ENCODE measurements around the gene COQ3.
"Not testable (repeated sequence)": the region's sequence is repeated elsewhere in the genome, so short reads cannot be mapped to it uniquely, and the experiment has no call there.

COQ3 gene

DNA sequence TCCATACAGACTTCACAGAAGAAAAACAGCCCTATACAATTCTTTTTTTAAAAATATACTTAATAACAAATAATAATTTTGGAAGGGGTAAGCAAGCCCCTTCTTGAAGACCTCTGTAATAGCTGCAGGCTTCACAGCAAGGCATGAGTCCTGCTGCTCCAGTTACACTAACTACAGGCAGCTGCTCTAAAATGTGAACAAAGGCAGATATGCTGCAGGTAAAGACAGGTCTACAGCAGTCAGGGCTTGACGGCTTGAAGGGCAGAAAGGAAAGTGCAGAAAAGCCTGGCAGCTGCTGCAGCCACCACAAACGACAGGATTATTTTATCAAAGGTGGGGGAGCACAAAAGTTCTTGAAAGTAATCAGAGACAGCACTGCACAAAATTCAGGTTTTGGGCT, 55.8 kb downstream of the COQ3 start (continued):
- TF ChIP-seq CSRNP3 (CRISPR knock-in tag; IDR thresholded peaks at IDR 0.05), result no peak
- TF ChIP-seq ZFP30 (CRISPR knock-in tag; IDR thresholded peaks at IDR 0.05), result no peak
- no peak for TF ChIP-seq ZNF70 (CRISPR knock-in tag; IDR thresholded peaks at IDR 0.05)
- no peak for TF ChIP-seq ZNF8 (CRISPR knock-in tag; IDR thresholded peaks at IDR 0.05)
- TF ChIP-seq ZC3H10 (CRISPR knock-in tag; IDR thresholded peaks at IDR 0.05), result no peak
- no peak for TF ChIP-seq RARB (CRISPR knock-in tag; IDR thresholded peaks at IDR 0.05)
- TF ChIP-seq OSR1 (CRISPR knock-in tag; IDR thresholded peaks at IDR 0.05), result no peak

DNA sequence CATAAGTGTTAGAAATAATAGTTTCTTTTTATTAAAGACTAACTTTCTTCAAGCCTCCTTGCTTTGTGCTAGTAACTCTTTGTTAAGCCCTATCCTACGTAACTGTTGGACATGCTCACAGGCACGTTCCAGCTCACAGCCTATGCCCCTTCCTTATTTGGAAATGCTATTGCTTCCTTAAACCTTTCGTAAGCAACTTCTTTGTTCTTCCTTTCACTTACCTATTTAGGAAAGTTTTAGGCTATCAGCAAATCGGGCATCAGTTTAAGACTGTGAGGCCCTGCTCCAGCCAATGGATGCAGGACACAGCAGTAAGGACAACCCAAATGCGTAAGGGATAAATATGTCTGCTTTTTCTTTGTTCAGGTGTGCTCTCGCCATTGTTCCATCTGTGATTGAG, 58.7 kb downstream of the COQ3 start:
- ATAC-seq, result not testable (repeated sequence)

DNA sequence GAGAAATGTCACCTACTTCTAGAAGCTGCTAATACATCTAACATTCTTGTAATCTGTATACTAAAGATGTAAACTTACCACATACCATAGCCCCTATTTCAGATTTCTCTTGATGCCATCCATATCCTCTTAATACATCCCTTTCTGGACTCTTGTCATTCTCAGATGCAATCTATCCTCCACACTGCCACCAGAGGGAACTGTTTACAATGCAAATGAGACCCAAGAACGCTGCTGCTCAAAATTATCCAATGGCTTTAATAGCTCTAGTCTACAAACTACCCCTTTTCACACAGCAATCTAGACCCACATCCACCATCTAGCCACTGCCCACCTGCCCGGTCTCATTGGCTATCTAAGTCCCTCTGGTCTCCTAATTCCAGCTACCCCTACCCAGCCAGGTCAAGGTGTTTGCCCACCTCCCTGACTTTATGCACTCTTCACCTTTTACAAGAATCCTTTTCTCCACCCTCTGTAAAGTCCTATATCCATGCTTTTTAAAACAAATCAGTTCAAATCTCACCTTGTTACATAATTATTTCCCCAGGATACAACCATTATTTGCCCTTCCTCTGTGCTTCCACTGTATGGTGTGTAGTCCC, 59.4 kb downstream of the COQ3 start:
- TF ChIP-seq CREB5 (CRISPR knock-in tag; IDR thresholded peaks at IDR 0.05; ENCODE audit: low read depth) (no peak), OSR1 (CRISPR knock-in tag; IDR thresholded peaks at IDR 0.05) (no peak), ZFP30 (CRISPR knock-in tag; IDR thresholded peaks at IDR 0.05) (no peak), PATZ1 (CRISPR knock-in tag; IDR thresholded peaks at IDR 0.05; ENCODE audit: borderline replicate concordance) (no peak), CSRNP3 (CRISPR knock-in tag; IDR thresholded peaks at IDR 0.05) (no peak), TOX (CRISPR knock-in tag; IDR thresholded peaks at IDR 0.05; ENCODE audit: borderline replicate concordance) (no peak), SNAI2 (CRISPR knock-in tag; IDR thresholded peaks at IDR 0.05) (no peak), POU6F1 (CRISPR knock-in tag; IDR thresholded peaks at IDR 0.05; ENCODE audit: borderline replicate concordance, low read depth) (no peak), RARB (CRISPR knock-in tag; IDR thresholded peaks at IDR 0.05) (no peak), TCF4 (CRISPR knock-in tag; IDR thresholded peaks at IDR 0.05; ENCODE audit: borderline replicate concordance) (no peak), BACH2 (CRISPR knock-in tag; IDR thresholded peaks at IDR 0.05; ENCODE audit: borderline replicate concordance) (no peak), CSDC2 (CRISPR knock-in tag; IDR thresholded peaks at IDR 0.05) (no peak), PPARA (CRISPR knock-in tag; IDR thresholded peaks at IDR 0.05; ENCODE audit: borderline replicate concordance) (no peak), GLIS3 (CRISPR knock-in tag; IDR thresholded peaks at IDR 0.05) (no peak), ESRRG (CRISPR knock-in tag; IDR thresholded peaks at IDR 0.05) (no peak), ARNTL (CRISPR knock-in tag; IDR thresholded peaks at IDR 0.05; ENCODE audit: borderline replicate concordance, low read depth) (no peak), ZFP3 (CRISPR knock-in tag; IDR thresholded peaks at IDR 0.05) (no peak), ZNF70 (CRISPR knock-in tag; IDR thresholded peaks at IDR 0.05) (no peak), ISL1 (CRISPR knock-in tag; IDR thresholded peaks at IDR 0.05) (no peak)
- TF ChIP-seq, protein P1, sequence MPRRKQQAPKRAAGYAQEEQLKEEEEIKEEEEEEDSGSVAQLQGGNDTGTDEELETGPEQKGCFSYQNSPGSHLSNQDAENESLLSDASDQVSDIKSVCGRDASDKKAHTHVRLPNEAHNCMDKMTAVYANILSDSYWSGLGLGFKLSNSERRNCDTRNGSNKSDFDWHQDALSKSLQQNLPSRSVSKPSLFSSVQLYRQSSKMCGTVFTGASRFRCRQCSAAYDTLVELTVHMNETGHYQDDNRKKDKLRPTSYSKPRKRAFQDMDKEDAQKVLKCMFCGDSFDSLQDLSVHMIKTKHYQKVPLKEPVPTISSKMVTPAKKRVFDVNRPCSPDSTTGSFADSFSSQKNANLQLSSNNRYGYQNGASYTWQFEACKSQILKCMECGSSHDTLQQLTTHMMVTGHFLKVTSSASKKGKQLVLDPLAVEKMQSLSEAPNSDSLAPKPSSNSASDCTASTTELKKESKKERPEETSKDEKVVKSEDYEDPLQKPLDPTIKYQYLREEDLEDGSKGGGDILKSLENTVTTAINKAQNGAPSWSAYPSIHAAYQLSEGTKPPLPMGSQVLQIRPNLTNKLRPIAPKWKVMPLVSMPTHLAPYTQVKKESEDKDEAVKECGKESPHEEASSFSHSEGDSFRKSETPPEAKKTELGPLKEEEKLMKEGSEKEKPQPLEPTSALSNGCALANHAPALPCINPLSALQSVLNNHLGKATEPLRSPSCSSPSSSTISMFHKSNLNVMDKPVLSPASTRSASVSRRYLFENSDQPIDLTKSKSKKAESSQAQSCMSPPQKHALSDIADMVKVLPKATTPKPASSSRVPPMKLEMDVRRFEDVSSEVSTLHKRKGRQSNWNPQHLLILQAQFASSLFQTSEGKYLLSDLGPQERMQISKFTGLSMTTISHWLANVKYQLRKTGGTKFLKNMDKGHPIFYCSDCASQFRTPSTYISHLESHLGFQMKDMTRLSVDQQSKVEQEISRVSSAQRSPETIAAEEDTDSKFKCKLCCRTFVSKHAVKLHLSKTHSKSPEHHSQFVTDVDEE (CRISPR knock-in tag; IDR thresholded peaks at IDR 0.05), result no peak
- ATAC-seq, result peak; percentile 89
